ENCODE measurements around the gene BCL7A.
A peak's percentile ranks its signal among the peaks of the same experiment; 100 is the strongest.
"Not testable (repeated sequence)": the region's sequence is repeated elsewhere in the genome, so short reads cannot be mapped to it uniquely, and the experiment has no call there.

The BCL7A gene

DNA sequence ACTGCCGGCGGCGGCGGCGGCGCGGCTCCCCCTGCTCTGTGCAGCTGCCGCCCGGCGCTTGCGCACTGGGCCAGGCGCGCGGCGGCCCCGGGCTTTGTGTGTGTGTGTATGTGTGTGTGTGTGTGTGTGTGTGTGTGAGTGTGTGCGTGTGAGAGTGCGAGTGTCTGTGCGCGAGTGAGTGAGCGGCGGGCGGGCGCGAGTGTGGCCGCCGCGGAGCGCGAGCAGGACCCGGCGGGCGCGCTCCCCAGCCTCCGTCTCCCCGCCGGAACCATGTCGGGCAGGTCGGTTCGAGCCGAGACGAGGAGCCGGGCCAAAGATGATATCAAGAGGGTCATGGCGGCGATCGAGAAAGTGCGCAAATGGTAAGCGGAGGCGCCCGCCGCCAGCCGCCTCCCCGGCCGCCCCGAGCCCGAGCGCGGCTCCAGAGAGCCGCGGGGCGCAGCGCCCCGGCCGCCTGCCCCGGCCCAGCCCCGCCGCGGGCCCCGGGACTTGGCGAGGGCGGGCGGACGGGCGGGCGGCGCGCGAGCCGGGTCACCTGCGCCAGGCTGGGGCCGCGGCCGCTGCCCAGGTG lies at the start of gene BCL7A:
Gene BCL7A (plus strand): TSS at position 63 of the 571 bp plus-strand sequence. CDS start 208 bp downstream, at position 271.
- DNase-seq (ENCODE audit: low read depth), result peak; percentile 41

DNA sequence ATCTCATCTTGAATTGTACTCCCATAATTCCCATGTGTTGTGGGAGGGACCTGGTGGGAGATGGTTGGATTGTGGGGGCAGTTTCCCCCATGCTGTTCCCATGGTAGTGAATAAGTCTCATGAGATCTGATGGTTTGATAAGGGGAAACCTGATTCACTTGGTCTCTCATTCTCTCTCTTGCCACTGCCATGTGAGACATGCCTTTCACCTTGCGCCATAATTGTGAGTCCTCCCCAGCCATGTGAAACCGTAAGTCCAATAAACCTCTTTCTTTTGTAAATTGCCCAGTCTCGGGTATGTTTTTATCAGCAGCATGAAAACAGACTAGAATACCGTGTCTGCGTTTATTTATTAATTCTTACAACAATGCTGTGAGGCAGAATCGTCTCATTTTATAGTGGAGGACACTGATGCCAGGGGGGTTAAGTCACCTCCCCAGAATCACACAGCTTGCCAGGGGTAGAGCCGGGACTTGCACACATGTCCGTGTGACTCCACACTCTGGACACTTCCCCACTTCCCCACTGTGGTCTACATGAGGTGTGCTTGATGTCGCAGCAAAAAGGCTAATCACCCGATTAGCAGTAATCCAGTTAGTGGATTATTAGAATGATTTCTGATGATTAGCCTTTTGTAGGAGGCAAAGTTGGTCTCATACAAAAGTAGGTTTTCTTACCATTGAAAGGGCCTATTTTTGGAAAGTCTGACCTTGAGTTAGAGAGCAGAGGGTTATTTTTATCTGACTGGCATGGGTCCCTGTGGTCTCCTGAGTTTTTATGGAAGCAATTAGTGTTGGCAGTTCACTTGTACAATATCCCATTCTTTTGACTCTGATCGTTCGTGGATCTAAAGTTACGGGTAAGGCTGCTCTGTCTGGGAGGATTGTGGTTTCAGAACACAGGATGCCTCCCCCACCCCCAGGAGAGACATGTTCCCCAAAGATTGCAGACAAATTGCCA lies 47.4 kb upstream of the BCL7A start:
- DNase-seq (ENCODE audit: low read depth), result no peak

DNA sequence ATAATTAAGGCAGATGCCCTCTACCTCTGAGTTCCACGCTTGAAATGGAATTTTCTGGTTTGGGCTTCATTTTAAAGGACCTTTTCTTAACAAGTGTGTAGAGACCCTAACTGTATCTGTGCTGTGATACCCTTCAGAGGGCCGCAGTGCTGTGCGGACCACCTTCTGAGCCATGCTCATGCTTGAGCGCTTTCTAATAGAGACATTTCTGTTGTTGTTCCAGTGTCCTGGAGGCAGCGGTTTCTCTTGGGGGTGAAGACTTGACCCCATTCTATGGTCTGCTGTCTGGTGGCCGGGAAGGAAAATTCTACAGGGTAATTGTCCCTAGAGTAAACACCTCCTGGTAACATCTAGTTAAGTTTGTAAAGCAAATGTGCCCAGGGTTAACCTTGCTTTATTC lies 46.7 kb upstream of the BCL7A start:
- DNase-seq (ENCODE audit: low read depth), result no peak

DNA sequence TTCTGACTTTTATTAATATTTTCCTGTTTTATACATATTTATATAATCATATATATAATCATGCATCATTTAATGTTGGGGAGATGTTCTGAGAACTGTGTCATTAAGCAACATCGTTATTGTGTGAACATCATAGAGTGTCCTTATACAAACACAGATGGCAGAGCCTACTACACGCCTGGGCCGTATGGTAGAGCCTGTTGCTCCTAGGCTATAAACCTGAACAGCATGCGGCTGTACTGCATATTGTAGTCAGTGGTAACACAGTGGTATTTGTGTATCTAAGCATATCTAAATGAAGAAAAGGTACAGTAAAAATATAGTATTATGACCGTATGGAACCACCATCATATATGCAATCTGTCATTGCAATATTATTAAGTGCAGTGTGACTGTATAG lies 44.7 kb upstream of the BCL7A start:
- DNase-seq (ENCODE audit: low read depth), result no peak

DNA sequence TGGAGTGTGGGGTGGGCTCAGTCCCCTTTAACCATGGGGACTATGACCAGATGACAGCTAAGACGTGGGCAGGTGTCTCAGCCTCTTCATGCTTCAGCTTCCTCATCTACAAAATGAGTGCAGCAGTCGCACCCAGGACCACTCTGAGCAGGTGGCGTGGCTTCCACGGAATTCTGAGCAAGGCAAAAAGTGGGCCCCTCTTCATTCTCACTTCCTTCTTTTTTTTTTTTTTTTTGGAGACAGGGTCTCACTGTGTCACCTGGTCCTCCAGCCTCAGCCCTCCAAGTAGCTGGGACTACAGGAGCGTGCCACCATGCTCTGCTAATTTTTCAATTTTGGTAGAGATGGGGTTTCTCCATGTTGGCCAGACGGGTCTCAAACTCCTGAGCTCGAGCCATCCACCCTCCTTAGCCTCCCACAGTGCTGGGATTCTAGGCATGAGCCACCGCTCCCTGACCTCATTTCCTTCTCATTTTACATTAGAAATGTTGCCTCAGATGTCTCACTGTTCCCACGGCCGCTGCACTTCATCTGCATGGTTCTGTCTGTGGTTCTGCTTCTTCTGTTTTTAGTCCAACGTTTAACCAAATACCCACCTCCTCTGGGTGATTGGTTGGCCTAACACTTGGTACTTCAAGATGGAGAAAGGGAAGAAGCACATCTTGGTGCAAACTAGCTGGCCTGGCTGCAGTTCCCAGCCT lies 41.3 kb upstream of the BCL7A start:
- DNase-seq (ENCODE audit: low read depth), result no peak

DNA sequence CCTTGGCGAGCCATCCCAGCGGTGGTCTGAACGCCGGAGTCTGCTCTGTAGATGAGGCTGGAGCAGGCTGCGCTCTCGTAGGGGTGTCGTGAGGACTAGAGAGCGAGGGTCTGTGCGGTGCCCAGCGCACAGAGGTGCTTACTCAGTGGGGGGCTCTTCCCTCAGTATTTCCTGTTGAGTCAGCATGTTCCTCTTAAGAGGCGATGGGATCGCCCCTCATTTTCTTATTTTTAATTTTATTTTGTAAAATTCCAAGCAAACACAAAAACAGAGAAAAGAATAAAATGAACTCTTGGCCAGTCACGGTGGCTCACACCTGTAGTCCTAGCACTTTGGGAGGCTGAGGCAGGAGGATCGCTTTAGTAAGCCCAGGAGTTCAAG lies 40.8 kb upstream of the BCL7A start:
- DNase-seq (ENCODE audit: low read depth), result no peak

DNA sequence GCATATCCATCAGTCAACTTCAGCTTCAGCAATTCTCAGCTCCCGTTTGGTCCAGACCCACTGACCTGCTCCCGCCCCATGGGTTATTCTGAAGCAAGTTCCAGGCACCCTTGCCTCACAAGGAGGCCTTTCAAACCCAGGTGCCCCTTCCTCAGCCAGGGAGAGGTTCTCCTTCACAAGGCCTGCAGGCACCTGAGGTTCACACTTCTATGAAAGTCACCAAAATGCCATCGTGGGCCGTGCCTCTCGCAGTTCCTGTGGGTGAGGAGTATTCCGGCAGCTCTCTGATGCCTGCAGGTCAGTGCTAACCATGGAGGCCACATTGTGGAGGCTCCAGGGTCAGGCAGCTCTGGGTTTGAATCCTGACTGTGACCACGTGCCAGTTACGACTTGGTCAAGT lies 40.2 kb upstream of the BCL7A start:
- no peak for DNase-seq (ENCODE audit: low read depth)

DNA sequence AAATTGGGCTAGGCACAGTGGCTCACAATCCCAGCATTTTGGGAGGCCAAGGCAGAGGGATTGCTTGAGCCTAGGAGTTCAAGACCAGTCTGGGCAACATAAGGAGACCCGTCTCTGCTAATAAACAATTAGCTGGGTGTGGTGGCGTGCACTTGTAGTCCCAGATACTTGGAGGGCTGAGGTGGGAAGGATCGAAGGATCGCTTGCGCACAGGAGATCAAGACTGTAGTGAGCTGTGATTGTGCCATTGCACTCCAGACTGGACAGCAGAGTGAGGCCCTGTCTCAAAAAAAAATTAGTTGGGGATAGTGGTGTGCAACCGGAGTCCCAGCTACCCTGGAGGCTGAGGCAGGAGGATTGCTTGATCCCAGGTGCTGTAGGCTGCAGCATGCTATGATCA lies 38.7 kb upstream of the BCL7A start:
- no peak for DNase-seq (ENCODE audit: low read depth)

DNA sequence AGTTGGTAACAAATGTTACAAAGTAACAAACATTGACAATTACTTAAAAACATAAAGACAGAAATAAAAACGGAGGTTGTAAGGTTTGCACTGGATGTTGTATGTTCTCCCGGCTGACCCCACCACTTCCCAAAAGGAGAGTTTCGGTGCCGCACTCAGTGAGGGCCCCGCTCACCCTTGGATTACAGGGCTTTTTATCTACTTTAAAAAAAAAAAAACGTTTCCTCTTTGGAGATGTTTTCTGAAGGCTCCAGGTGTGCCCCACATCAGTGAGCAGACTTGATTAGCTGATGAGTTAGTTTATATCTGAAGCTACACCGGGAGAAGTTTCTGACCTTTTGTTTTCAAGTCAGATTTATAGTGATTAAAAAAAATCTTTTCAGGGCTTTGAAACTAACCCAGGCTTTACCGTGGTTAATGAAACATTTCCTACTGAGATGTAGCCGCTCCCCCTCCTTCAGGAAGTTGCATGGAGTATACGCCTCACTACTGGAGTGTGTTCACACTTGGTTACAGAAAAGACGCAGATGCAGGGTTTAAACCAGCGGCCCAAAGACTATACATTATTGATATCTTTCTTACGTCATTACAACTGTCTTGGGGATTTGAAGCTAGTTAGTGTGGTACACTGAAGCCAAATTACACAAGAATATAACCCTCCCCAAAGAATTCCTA lies 38.0 kb upstream of the BCL7A start:
- no peak for DNase-seq (ENCODE audit: low read depth)

DNA sequence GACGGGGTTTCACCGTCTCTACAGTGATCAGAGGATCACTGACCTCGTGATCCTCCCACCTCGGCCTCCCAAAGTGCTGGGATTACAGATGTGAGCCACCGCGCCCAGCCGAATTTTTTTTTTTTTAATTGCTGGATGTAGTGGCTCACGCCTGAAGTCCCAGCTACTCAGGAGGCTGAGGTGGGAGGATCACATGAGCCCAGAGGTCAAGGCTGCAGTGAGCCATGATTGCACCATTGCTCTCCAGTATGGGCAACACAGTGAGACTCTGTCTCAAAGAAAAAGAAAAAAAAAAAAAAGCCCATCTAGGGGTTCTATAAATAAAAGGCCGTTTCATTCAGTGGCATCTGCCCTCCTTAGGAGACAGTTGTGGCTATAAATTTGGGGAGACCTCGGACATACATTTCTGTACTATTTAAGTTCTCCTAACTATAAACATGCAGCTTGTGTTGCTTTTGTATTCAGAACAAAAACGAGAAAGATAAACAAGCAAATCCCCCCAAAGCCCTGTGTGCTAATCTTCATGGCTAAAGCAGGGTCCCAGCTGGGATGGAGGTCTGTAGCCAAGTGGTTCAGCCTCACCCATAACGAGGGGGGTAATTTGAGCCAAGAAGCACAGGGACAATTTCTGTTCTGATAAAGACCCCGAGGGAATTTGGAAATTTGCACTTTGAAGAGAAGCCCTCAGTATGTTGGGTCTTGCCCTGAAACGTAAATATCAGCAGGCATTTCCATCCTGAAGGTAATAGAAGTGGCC lies 35.0 kb upstream of the BCL7A start:
- no peak for DNase-seq (ENCODE audit: low read depth)

DNA sequence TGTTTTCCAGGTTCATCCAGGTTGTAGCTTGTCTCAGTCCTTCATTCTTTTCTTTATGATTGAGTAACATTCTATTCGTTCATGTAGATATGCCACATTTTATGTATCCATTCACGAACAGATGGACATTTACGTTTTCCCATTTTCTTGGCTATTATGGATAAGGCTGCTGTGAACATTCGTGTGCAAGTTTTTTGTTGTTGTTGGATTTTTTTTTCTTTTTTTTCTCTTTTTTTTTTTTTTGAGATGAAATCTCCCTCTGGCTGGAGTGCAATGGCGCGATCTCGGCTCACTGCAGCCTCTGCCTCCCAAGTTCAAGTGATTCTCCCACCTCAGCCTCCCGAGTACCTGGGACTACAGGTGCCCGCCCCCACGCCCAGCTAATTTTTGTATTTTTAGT lies 33.2 kb upstream of the BCL7A start:
- not testable (repeated sequence) for DNase-seq (ENCODE audit: low read depth)

DNA sequence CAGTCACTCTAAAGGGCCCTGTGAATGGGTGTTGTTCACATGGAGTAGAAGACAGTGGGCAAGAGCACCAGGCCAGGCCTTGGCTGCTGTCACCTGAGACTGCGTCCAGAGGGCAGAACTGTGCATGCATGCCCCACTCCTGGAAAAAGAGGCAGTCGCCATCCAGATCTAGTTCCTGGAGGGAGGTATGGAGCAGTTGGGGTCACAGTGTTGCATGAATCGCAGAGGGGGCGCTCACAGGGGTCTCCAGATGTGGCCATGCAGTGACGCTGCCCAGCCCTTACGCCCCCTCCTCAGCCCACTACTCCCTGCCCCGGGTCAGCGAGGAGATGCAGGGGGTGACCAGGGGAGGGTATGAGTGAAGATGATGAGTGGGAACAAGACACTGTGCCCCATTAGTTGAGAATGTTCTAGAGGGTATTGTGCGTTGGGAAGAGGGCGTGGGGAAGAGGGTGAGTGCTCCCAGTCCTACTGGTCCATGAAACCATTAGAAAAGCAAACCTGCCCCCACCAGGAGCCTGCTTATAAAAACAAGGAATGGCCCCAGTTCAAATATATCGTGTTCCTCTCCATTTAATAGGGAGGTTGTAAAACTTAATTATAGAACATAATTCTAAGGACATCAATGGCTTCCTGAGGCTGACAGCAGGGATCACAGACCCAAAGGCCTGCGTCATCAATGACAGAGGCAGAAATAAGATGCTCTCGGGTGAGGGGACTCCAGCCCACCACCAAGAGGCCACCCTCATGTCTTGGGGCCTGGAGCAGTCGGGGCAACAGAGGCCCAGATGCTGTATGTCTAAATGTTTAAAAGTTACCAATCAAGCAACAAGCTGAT lies 32.2 kb upstream of the BCL7A start:
- no peak for DNase-seq (ENCODE audit: low read depth)

DNA sequence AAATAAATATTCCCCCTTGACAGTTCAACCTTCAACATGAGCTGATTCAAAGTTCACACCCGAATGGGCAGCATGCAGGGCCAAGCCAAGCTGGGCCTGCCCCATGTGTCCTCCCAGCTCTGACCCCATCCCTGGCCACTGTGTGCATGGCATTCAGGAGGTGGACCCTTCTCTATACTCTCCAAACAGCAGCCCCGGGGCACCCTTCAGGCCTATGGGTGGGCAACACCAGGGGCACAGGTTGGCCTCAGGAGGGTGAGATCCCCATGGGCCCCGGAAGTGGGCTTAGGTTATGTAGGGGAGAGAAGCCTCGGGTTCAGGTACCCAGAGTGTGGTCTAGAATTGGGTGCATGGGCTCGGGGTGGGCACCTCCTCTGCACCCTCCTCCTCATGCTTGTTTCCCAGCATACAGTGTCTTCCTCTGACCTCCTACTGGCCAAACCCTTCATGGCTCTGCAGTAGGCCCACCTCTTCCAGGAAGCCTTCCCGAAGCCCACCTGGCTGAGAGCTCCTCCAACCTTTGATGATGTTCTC lies 31.5 kb upstream of the BCL7A start:
- DNase-seq (ENCODE audit: low read depth), result no peak

DNA sequence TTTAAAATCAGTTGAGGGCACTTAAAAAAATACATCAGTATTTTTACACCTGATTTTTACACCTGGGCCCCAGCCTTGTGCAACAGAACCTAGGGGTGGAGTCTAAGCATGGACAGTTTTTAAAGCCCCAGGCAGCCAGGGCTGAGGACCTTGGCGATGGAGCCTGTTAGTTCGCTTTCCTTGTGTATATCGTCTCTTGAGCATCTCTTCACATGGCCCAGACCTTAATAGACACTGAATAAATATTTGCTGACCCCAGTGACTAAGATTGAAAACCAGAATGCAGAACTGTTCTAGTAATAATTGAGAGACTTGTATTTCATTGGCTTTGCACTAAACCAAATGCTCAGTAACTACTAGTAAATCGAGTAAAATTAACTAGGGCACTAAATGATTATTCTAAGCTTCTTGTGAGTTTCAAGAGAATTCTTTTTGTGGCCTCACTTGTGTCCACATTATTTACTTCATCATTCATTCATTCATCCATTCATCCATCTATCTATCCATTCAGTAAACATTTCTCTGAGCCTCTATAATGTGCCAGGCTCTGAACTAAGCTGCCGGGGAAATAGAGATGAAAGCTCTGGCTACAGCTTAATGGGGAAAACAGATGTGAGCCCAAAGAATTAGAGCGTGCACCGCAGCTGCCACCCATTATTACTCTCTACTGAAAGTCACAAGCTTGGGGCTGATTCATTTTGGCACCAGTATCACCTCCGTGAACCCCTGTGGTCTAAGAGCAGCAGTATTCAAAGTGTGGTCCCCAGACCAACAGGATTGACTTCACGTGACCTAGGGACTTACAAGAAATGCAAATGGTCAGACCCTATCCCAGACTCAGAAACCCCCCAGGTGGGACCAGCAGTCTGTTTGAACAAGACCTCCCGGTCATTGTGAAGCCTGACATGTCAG lies 30.7 kb upstream of the BCL7A start:
- DNase-seq (ENCODE audit: low read depth), result no peak

DNA sequence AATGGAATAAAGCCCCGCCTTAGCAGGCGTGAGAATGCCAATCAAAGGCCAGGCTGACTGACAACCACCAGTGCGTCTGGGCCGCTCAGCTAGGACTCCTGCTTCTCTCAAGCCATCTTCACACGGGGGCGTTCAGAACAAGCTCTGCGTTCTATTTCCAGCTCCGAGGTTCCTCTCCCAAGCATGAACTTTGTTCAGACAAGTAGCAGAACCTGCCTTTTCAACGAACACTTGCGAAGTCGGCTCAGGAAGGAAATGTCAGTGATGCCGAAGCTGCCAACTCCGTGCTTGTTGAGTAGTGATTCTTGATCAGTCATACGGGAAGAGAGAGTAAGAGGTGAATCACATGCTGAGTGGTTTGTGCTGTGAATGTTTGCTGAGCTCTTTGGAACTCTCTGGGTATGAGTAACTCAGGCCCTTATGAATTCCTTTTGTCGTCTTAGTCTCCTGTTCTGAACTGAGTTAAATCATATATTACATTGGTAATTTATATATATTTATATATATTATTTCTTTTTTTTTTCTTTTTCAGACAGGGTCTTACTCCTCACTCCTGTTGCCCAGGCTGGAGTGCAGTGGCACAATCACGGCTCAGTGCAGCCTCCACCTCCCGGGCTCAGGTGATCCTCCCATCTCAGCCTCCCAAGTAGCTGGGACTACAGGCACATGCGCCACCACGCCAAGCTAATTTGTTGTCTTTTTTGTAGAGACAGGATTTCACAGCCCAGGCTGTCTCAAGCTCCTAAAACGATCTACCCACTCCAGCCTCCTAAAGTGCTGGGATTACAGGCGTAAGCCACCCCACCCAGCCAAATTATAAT lies 29.4 kb upstream of the BCL7A start:
- no peak for DNase-seq (ENCODE audit: low read depth)

DNA sequence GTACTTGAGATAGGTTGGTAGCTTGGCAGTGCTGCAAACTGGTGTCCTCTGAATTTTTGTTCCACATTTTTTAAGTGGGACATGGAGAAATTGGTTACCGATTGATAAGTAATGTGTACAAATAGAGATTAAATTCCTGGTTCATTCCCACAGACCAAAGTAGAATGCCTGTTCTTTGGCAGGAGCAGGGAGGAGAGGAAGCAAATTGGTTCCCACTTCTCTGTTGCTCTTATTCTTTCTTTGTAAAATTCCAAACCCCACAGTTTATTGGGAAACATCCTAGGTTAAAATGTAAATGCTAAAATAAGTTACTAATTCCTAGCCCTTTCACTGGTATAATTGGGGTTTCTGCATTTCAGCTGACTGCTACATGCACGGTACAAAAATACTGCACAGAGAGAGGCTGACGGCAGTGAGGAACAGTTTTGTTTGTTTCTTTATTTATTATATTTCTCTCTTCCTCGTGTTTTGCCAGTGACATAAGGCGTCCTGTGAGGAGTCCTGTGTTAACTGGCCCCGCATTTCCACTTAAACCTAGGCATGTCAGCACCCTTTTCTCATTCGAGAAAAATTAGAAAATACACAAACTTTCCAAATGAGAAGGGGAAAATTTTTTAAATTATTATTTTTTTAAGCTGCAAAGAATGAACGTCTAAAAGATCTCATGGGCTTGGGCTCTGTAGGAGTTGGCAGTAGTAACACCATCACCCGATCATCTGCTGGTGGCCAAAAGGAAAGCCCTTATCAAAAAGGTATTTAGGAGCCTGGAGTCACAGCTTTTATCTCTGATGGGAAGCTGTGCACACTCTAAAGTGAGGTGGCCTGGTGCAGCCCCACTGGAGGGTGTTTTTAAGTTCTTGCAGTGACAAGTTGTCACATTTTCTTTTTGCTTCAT lies 25.4 kb upstream of the BCL7A start:
- DNase-seq (ENCODE audit: low read depth), result no peak

DNA sequence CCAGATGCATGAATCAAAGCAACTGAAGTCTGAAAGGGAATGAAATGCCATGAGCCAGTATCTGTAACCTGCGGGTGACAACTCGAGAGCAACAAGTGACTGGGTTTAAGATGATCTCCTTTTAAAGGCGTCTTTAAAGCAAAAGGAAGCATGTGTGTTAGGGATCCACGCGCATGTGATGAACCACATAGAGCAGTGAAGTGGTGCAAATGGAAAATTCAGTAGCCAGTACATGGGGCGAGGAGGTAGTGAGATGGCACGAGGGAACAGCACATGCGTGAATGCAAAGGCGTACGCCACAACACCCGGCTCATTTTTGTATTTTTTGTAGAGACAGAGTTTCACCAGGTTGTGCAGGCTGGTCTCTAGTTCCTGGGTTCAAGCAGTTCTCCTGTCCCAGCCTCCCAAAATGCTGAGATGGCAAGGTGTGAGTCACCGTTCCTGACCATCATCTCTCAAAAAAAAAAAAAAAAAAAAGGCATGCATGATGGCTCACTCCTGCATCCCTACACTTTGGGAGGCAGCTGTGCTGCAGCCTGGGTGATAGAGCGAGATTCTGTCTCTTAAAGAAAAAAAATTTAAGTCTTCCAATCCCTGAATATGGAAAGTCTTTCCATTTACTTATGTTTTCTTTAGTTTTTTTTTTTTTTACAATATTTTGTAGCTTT lies 24.6 kb upstream of the BCL7A start:
- DNase-seq (ENCODE audit: low read depth), result no peak

Data from activated T-cell treated with anti-CD3 and anti-CD28 coated beads for 1 hour (primary cell).